NT2/D1 (cell line): ENCODE results near the gene IBSP.

Source experiments
- SUZ12 ChIP-seq: IDR thresholded peaks from 2 replicates; pipeline ENCODE4 v1.6.1; 2011; ENCODE audit not compliant: insufficient read length, insufficient read depth; ENCODE audit errors: extremely low read depth
- YY1 ChIP-seq: IDR thresholded peaks from 2 replicates; pipeline ENCODE4 v1.6.1; 2011; ENCODE audit not compliant: insufficient read length, insufficient read depth
- ZNF274 ChIP-seq: IDR thresholded peaks from 2 replicates; pipeline ENCODE4 v1.6.1; 2011; ENCODE audit warnings: mild to moderate bottlenecking, low read depth, low read length

GRCh38 chr4:87853891-87854290, 54.5 kb downstream of the IBSP start:
- TF ChIP-seq ZNF274 (no peak), SUZ12 (no peak), YY1 (no peak)
